HG03457 (cell line): ENCODE measurements around the gene BST1.

Experiments
- ATAC-seq: cut with Tn5 transposase; IDR thresholded peaks from one replicate; pipeline ENCODE4 v1.9.1; 2021; ENCODE audit warnings: moderate number of reproducible peaks; ENCODE audit not compliant: unreplicated experiment

BST1 gene

GRCh38 chr4:15742083-15742582, 39.3 kb downstream of the BST1 start:
- no peak for ATAC-seq

- no peak for ATAC-seq
Measured at GRCh38 chr4:15742637-15743036, 39.8 kb downstream of the BST1 start.

- no peak for ATAC-seq
Measured at GRCh38 chr4:15744016-15744545, 41.2 kb downstream of the BST1 start.

- ATAC-seq, result no peak
Measured at GRCh38 chr4:15746110-15746509, 43.2 kb downstream of the BST1 start.

- no peak for ATAC-seq
Measured at GRCh38 chr4:15749001-15749400, 46.1 kb downstream of the BST1 start.

GRCh38 chr4:15751153-15751552, 48.3 kb downstream of the BST1 start:
- ATAC-seq, result no peak

GRCh38 chr4:15753081-15753480, 50.2 kb downstream of the BST1 start:
- ATAC-seq, result no peak

GRCh38 chr4:15753786-15754185, 50.9 kb downstream of the BST1 start:
- ATAC-seq, result no peak

- ATAC-seq, result no peak
Measured at GRCh38 chr4:15754323-15754722, 51.5 kb downstream of the BST1 start.

- peak; percentile 20 for ATAC-seq
Measured at GRCh38 chr4:15755321-15756155, 52.7 kb downstream of the BST1 start.

- ATAC-seq, result peak; percentile 90
Measured at GRCh38 chr4:15756361-15756861, 53.5 kb downstream of the BST1 start.

- ATAC-seq, result no peak
Measured at GRCh38 chr4:15757054-15757453, 54.2 kb downstream of the BST1 start.

- ATAC-seq, result no peak
Measured at GRCh38 chr4:15758294-15758693, 55.4 kb downstream of the BST1 start.

GRCh38 chr4:15762460-15762859, 59.6 kb downstream of the BST1 start:
- peak; percentile 46 for ATAC-seq

- no peak for ATAC-seq
Measured at GRCh38 chr4:15765391-15765790, 62.5 kb downstream of the BST1 start.

GRCh38 chr4:15765910-15766697, 63.2 kb downstream of the BST1 start:
- peak; percentile 51 for ATAC-seq

- no peak for ATAC-seq
Measured at GRCh38 chr4:15766821-15767220, 64.0 kb downstream of the BST1 start.

- ATAC-seq, result no peak
Measured at GRCh38 chr4:15769202-15769601, 66.3 kb downstream of the BST1 start.

GRCh38 chr4:15771216-15772058, 68.6 kb downstream of the BST1 start:
- ATAC-seq, result peak; percentile 81

GRCh38 chr4:15774020-15774420, 71.2 kb downstream of the BST1 start:
- no peak for ATAC-seq
